ENCODE measurements around the gene PRDM16.

- TF ChIP-seq CTCF (IDR thresholded peaks at IDR 0.05; ENCODE audit: insufficient read depth, low read depth, low read length) (no peak), EZH2 (IDR thresholded peaks at IDR 0.05; ENCODE audit: insufficient read depth, low read length) (no peak)
Observed at GRCh38 chr1:3082051-3082450, 13.0 kb downstream of the PRDM16 start.

All from astrocyte (in vitro differentiated cells and primary cell).